DMS53 treated with DMSO at 0.1 percent for 48 hours (cell line): ENCODE measurements around the gene LAMP1.
"Not testable (repeated sequence)": the region's sequence is repeated elsewhere in the genome, so short reads cannot be mapped to it uniquely, and the experiment has no call there.

Experiments
- DNase-seq: peaks from one replicate; lab custom pipeline; 2025; ENCODE audit not compliant: unreplicated experiment; lab: John Stamatoyannopoulos, UW

LAMP1 gene

GRCh38 chr13:113295776-113296175, 1.3 kb upstream of the LAMP1 start:
- no peak for DNase-seq

GRCh38 chr13:113297370-113298042, 467 bp downstream of the LAMP1 start:
- DNase-seq: no peak

- DNase-seq: no peak
These were observed 1.3 kb downstream of the LAMP1 start for GRCh38 chr13:113298043-113298945.

DNA sequence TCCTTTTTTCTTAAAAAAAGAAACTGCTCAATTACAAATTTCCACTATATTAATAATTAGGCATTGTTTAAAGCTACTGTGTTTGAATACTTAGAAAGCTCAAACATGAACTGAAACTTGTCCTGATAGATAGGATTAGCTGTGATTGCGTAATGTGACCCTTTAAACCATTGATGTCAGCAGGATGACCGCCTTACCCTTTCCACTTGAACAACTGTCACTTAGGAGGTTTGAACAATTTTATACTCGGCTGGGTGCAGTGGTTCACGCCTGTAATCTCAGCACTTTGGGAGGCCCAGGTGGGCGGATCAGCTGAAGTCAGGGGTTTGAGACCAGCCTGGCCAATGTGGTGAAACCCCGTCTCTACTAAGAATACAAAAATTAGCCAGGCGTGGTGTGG, 2.9 kb downstream of the LAMP1 start:
- no peak for DNase-seq

GRCh38 chr13:113302986-113303385, 5.9 kb downstream of the LAMP1 start:
- DNase-seq: no peak

GRCh38 chr13:113304121-113304520, 7.1 kb downstream of the LAMP1 start:
- DNase-seq: no peak

- no peak for DNase-seq
These were observed 8.2 kb downstream of the LAMP1 start for GRCh38 chr13:113305208-113305607.

GRCh38 chr13:113307491-113307890, 10.5 kb downstream of the LAMP1 start:
- no peak for DNase-seq

GRCh38 chr13:113309473-113309872, 12.4 kb downstream of the LAMP1 start:
- no peak for DNase-seq

DNA sequence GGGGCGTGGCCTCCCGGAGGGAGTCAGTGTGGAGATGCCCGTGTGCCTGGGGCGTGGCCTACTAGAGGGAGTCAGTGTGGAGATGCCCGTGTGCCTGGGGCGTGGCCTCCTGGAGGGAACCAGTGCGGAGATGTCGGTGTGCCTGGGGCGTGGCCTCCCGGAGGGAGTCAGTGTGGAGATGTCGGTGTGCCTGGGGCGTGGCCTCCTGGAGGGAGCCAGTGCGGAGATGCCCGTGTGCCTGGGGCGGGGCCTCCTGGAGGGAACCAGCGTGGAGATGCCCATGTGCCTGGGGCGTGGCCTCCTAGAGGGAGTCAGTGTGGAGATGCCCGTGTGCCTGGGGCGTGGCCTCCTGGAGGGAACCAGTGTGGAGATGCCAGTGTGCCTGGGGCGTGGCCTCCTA, 17.1 kb downstream of the LAMP1 start:
- not testable (repeated sequence) for DNase-seq

DNA sequence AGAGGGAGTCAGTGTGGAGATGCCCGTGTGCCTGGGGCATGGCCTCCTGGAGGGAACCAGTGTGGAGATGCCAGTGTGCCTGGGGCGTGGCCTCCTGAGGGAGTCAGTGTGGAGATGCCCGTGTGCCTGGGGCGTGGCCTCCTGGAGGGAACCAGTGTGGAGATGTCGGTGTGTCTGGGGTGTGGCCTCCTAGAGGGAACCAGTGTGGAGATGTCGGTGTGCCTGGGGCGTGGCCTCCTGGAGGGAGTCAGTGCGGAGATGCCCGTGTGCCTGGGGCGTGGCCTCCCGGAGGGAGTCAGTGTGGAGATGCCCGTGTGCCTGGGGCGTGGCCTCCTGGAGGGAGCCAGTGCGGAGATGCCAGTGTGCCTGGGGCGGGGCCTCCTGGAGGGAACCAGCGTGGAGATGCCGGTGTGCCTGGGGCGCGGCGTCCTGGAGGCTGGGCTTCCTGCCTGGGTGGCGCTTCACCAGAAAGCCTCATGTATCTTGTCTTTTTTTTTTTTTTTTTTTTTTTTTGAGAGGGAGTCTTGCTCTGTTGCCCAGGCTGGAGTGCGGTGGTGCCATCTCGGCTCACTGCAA, 17.9 kb downstream of the LAMP1 start:
- not testable (repeated sequence) for DNase-seq

DNA sequence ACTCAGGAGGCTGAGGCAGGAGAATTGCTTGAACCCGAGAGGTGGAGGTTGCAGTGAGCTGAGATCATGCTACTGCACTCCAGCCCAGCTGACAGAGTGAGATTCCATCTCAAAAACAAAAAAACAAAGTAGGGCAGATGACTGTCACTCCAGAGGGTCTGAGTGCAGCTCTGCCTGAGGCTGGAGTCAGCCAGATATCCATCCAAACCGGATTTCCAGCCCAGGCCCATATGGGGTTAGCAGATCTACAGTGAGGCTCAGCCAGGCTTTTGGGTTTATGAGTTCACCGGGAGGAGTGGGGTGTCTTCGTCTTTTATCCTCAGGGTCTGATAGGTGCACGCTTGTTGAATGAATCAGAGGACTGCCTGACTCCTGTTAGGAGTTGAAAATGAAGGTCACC, 19.0 kb downstream of the LAMP1 start:
- no peak for DNase-seq

GRCh38 chr13:113317031-113317430, 20.0 kb downstream of the LAMP1 start:
- no peak for DNase-seq

- no peak for DNase-seq
These were observed 21.9 kb downstream of the LAMP1 start for GRCh38 chr13:113318956-113319355.

GRCh38 chr13:113319371-113319770, 22.3 kb downstream of the LAMP1 start:
- no peak for DNase-seq

- DNase-seq: no peak
These were observed 23.3 kb downstream of the LAMP1 start for GRCh38 chr13:113320226-113320875.

GRCh38 chr13:113321546-113321945, 24.5 kb downstream of the LAMP1 start:
- no peak for DNase-seq

- DNase-seq: no peak
These were observed 25.0 kb downstream of the LAMP1 start for GRCh38 chr13:113322043-113322461.

DNA sequence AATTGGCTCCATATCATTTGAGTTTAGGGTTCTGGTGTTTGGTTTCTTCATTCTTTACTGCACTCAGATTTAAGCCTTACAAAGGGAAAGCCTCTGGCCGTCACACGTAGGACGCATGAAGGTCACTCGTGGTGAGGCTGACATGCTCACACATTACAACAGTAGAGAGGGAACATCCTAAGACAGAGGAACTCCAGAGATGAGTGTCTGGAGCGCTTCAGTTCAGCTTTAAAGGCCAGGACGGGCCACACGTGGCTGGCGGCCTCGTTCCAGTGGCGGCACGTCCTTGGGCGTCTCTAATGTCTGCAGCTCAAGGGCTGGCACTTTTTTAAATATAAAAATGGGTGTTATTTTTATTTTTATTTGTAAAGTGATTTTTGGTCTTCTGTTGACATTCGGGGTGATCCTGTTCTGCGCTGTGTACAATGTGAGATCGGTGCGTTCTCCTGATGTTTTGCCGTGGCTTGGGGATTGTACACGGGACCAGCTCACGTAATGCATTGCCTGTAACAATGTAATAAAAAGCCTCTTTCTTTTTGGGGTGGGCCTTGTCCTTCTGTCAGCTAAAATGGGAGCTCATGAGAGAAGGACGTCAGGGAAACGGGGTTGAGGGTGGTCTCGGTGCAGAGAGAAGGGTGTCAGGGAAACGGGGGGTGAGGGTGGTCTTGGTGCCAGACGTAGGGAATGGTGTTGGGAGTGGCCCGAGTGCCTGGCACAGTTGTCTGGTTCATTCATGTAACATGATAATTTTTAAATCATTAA, 26.0 kb downstream of the LAMP1 start:
- DNase-seq: no peak

DNA sequence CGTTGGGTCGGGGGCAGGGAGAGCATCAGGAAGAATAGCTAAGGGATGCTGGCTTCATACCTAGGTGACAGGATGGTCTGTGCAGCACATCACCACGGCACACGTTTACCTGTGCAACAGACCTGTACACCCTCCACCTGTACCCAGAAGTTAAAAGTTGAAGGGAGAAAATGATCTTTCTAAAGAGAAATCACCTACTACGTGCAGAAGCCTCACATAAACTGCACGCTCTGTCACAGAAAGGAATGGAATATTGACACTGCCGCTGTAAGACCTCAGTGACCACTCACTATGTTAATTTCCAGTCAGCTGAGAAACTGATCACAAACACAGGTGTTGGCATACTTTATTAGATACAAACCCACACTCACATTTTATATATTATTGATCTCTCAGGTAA, 26.8 kb downstream of the LAMP1 start:
- no peak for DNase-seq

- DNase-seq: no peak
These were observed 27.4 kb downstream of the LAMP1 start for GRCh38 chr13:113324398-113324797.
